ENCODE measurements around the gene SEPHS2. TPM values are rescaled to one million over a fixed set of nuclear protein-coding genes. Genes with fewer than 3 reads are reported as not detected.

Gene SEPHS2
- total and polyA plus RNA-seq, 2 of the 8 experiments (the other 6 are each of a cell fraction or from before 2014, with no cell fraction given), result 28.2 to 61.8 TPM

DNA sequence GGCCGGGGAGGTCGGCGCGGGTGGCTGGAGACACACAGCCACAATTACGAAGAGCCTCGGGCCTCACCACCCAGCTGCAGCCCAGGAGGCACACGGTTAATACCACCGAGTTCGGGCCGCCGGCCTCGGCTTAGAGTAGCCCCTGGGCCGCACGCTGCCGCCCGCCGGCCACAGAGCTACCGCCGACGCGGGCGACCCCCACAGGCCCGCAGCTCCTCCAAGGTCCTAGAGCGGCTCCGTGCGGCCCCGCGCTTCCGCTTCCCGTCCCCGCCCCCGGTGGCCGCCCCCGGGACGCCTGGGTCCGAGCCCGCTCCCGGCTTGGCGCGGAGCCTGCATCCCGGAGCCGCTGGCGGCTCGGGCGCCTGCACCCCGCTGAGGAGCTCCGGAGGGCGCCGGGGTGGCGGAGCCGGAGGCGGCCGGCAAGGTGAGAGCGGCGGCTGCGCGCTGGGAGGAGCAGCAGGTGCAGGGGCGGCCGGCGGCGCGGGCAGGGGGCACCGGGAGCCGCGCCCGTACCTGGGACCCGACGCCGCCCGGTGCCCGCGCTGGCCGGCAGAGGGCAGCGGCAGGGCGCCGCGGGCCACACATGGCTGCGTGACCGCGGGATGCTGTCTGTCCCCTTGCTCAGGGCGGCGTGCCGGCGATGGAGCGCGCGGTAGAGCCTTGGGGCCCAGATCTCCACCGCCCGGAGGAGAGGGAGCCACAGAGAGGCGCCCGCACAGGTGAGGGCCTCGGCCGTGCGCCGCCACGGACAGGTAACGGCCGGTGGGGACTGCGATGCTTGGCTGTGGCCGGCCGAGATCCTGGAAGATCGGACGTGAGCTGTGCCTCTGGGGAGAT is 50.3 kb downstream of the SEPHS2 start, which contains the start of gene ZNF48:
ZNF48 (plus strand) TSS at position 266 of the 837 bp plus-strand sequence; CDS start at position 641, 375 bp downstream.
- peak within 1 kb of the TSS; percentile 97 for H2BK5ac ChIP-seq (ENCODE audit: low read depth, low read length)
- TF ChIP-seq RNF2 (IDR thresholded peaks at IDR 0.05; ENCODE audit: borderline replicate concordance, low read depth, low read length, missing control alignments, poor library complexity, severe bottlenecking), result no peak
- TF ChIP-seq EGR1 (IDR thresholded peaks at IDR 0.05; ENCODE audit: borderline replicate concordance, low read depth, low read length), result peak; percentile 88
- TF ChIP-seq ASH2L (IDR thresholded peaks at IDR 0.05; ENCODE audit: low read length), result peak; percentile 19
- peak; percentile 64; the same call in 1 of the 2 replicates for TF ChIP-seq PHF8 (conservative IDR thresholded peaks at IDR 0.05; ENCODE audit: low read depth, low read length)
- no peak for TF ChIP-seq SIRT6 (IDR thresholded peaks at IDR 0.05; ENCODE audit: low read length)
- TF ChIP-seq, protein P1, sequence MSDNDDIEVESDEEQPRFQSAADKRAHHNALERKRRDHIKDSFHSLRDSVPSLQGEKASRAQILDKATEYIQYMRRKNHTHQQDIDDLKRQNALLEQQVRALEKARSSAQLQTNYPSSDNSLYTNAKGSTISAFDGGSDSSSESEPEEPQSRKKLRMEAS (IDR thresholded peaks at IDR 0.05), result peak; percentile 84
- peak; percentile 64 for TF ChIP-seq SP1 (IDR thresholded peaks at IDR 0.05; ENCODE audit: low read depth, low read length)
- TF ChIP-seq NRF1 (IDR thresholded peaks at IDR 0.05; ENCODE audit: low read depth, low read length), result 0 out of 2 replicates have a peak, but pooled peaks have one; percentile 1

More for the DNA sequence above, 50.3 kb downstream of the SEPHS2 start, which contains the start of gene ZNF48:
- Histone ChIP-seq H3K4me2 (ENCODE audit: insufficient read depth in 1 of 2, low read depth in 2 of 2, low read length in 2 of 2) (peak within 1 kb of the TSS; percentile 93 to 94), H3K9ac (replicated peaks in 1 of 4; ENCODE audit: extremely low read depth in 1 of 4, low read depth in 3 of 4, low read length in 3 of 4) (peak within 1 kb of the TSS; percentile 89 to 98 (median 93)), H2AFZ (ENCODE audit: low read length) (peak within 1 kb of the TSS; percentile 11; the same call in 1 of the 2 replicates), H4K5ac (ENCODE audit: insufficient read length, low read depth, low read length) (peak within 1 kb of the TSS; percentile 93), H2BK12ac (ENCODE audit: low read depth, low read length) (0 out of 2 replicates have a peak within 1 kb of the TSS, but pooled peaks have one; percentile 75), H3K23me2 (ENCODE audit: low read depth, low read length) (peaks cover 11% of the 10 kb centered on the region; the same call in 1 of the 2 replicates), H2BK20ac (ENCODE audit: low read length) (no peak within 1 kb of the TSS), H4K8ac (ENCODE audit: extremely low read depth, insufficient read depth, low read length) (peak within 1 kb of the TSS; percentile 98), H3K4me3 (ENCODE audit: extremely low read depth in 1 of 4, insufficient read depth in 2 of 4, low read depth in 3 of 4, low read length in 4 of 4) (peak within 1 kb of the TSS; percentile 72 to 98 (median 92)), H2BK15ac (ENCODE audit: low read length) (peak within 1 kb of the TSS; percentile 92; the same call in 1 of the 2 replicates), H3K79me1 (ENCODE audit: low read depth, low read length) (no peaks in the 10 kb centered on the region; the same call in 1 of the 2 replicates), H2AK5ac (ENCODE audit: low read depth, low read length) (peak within 1 kb of the TSS; percentile 65; the same call in 1 of the 2 replicates), H3K36me3 (ENCODE audit: control insufficient read depth in 2 of 4, insufficient read depth in 4 of 4, low read length in 3 of 4) (peaks cover 4 to 21% (median 14%) of the 10 kb centered on the region in 4 experiments; a peak in 6 of 8 replicates), H3K27me3 (replicated peaks in 1 of 4; ENCODE audit: control insufficient read depth in 3 of 4, extremely low read depth in 1 of 4, insufficient read depth in 3 of 4, low read length in 3 of 4) (no peaks in the 10 kb centered on the region), H3K4me1 (replicated peaks in 1 of 4; ENCODE audit: control insufficient read depth in 3 of 4, insufficient read depth in 4 of 4, low read length in 3 of 4) (peaks cover 0 to 15% (median 9%) of the 10 kb centered on the region in 4 experiments; a peak in 6 of 7 replicates), H3K14ac (ENCODE audit: insufficient read length) (peak within 1 kb of the TSS; percentile 21), H3K27ac (ENCODE audit: low read depth, low read length) (peak within 1 kb of the TSS; percentile 88), H2BK120ac (replicated peaks; ENCODE audit: low read depth, low read length) (peak within 1 kb of the TSS; percentile 75), H3K56ac (replicated peaks; ENCODE audit: insufficient read length, low read depth, low read length) (peak within 1 kb of the TSS; percentile 92), H3K4ac (replicated peaks; ENCODE audit: insufficient read length, low read depth, low read length) (peak within 1 kb of the TSS; percentile 87), H3K9me3 (ENCODE audit: insufficient read depth in 2 of 2, low read depth in 1 of 2, low read length in 1 of 2) (no peaks in the 10 kb centered on the region), H4K91ac (replicated peaks; ENCODE audit: insufficient read length, low read length) (peak within 1 kb of the TSS; percentile 88), H3K23ac (ENCODE audit: insufficient read length) (no peak within 1 kb of the TSS), H3K18ac (ENCODE audit: extremely low read depth, low read length) (peak within 1 kb of the TSS; percentile 98), H4K20me1 (replicated peaks in 1 of 2; ENCODE audit: control insufficient read depth in 1 of 2, insufficient read depth in 2 of 2, low read length in 2 of 2) (peaks cover 12 to 17% of the 10 kb centered on the region in 2 experiments), H3K79me2 (ENCODE audit: control insufficient read depth in 1 of 2, insufficient read depth in 2 of 2, low read length in 2 of 2) (peaks cover 5 to 21% of the 10 kb centered on the region in 2 experiments; a peak in 2 of 4 replicates)
- CTCF ChIA-PET (ENCODE audit: partially characterized antibody), result interaction anchor here (0.6 to 2.4 kb wide), 14 partner anchors 11 to 220 kb away, joined by 3 to 20 read pairs (median 5); partner anchors contain the start of gene ZNF771
- DNase-seq (ENCODE audit: low read depth in 1 of 2, low spot score in 2 of 2) (peak in 1 of 2 experiments; percentile 89), FAIRE-seq (no peak)
- POLR2A ChIA-PET (ENCODE audit: partially characterized antibody), result interaction anchor here (0.5 to 12.6 kb wide), 21 partner anchors 9 to 330 kb away, joined by 3 to 151 read pairs (median 4); partner anchors contain the start of genes ALDOA, CD2BP2, DCTPP1 and MYL11
- WGBS, 2 experiments (ENCODE audit: extremely low coverage in 1 of 2, insufficient coverage in 1 of 2, insufficient read length in 1 of 2, insufficient replicate concordance in 2 of 2, low coverage in 1 of 2, low lambda C conversion rate in 2 of 2, missing lambda C conversion rate in 1 of 2), result 1% methylated on average over 78 of the region's 103 CpGs; no CpG with 5 or more reads in 1 of the 2 experiments
